IMR-90 (cell line): ENCODE measurements around the gene MYRFL. TPM values are rescaled to one million over a fixed set of nuclear protein-coding genes. Genes with fewer than 3 reads are reported as not detected.

ENCODE experiments used
- ATAC-seq: fragments of 200-7000 bp; cut with Tn5 transposase; 2 replicates; pipeline ENCODE4 v1.9.1; 2020; ENCODE audit warnings: low read depth, mild to moderate bottlenecking, moderate library complexity
- BruUV-seq: library from RNA; stranded (reverse); fragments of 400-500 nt; replicated peaks from 2 replicates; lab custom pipeline; 2021; lab: Mats Ljungman, UMichigan
- CTCF ChIA-PET: fragments of 300-600 bp; formaldehyde crosslinking; extraction: SDS; loops from one replicate; lab custom pipeline; 2021; ENCODE audit warnings: antibody characterized with exemption; lab: Yijun Ruan, JAX
- POLR2A ChIA-PET: fragments of 300-600 bp; sonication (Branson Sonifier 250); formaldehyde crosslinking; loops from one replicate; lab custom pipeline; 2022; ENCODE audit warnings: antibody characterized with exemption; ENCODE audit not compliant: unreplicated experiment; lab: Charles Lee
- DNase-seq: peaks from one replicate; pipeline ENCODE4 v3.0.0; 2013
- H2AFZ ChIP-seq: replicated peaks from 2 replicates; pipeline ENCODE3; 2013; ENCODE audit warnings: low read length, mild to moderate bottlenecking; ENCODE audit not compliant: poor library complexity
- H2AK5ac ChIP-seq: 2 replicates; pipeline ENCODE4 v1.6.1; 2013; ENCODE audit warnings: low read depth, low read length, inconsistent platforms
- H2AK9ac ChIP-seq: replicated peaks from 2 replicates; pipeline ENCODE3; 2013; ENCODE audit warnings: mild to moderate bottlenecking, low read depth, low read length, moderate library complexity; ENCODE audit not compliant: poor library complexity
- H2BK120ac ChIP-seq: 2 replicates; pipeline ENCODE4 v1.6.1; 2013; ENCODE audit warnings: low read depth, low read length, inconsistent platforms
- H2BK15ac ChIP-seq: 3 replicates; pipeline ENCODE4 v1.6.1; 2013; ENCODE audit warnings: low read depth, low read length, inconsistent platforms
- H2BK20ac ChIP-seq: 2 replicates; pipeline ENCODE4 v1.6.1; 2013; ENCODE audit warnings: low read depth, mild to moderate bottlenecking, inconsistent platforms, low read length, moderate library complexity
- H2BK5ac ChIP-seq: 2 replicates; pipeline ENCODE4 v1.6.1; 2013; ENCODE audit warnings: mild to moderate bottlenecking, low read depth, low read length, inconsistent platforms; ENCODE audit not compliant: poor library complexity, severe bottlenecking
- H3K14ac ChIP-seq: replicated peaks from 2 replicates; pipeline ENCODE4 v1.6.1; 2013; ENCODE audit warnings: low read depth, low read length, inconsistent platforms
- H3K18ac ChIP-seq: 2 replicates; pipeline ENCODE4 v1.6.1; 2013; ENCODE audit warnings: low read depth, low read length, control low read depth
- H3K23ac ChIP-seq: 2 replicates; pipeline ENCODE4 v1.6.1; 2013; ENCODE audit warnings: low read depth, low read length, inconsistent platforms
- H3K27ac ChIP-seq: 2 replicates; pipeline ENCODE4 v1.5.1; 2013; ENCODE audit warnings: mild to moderate bottlenecking, control low read depth, low read length; ENCODE audit not compliant: insufficient read depth
- H3K27me3 ChIP-seq: 2 replicates; pipeline ENCODE4 v1.6.1; 2013; ENCODE audit warnings: low read length; ENCODE audit not compliant: control insufficient read depth, insufficient read depth
- H3K36me3 ChIP-seq: 2 replicates; pipeline ENCODE4 v1.6.1; 2013; ENCODE audit warnings: low read length, mixed read lengths; ENCODE audit not compliant: control insufficient read depth, insufficient read depth
- H3K4ac ChIP-seq: 2 replicates; pipeline ENCODE4 v1.6.1; 2013; ENCODE audit warnings: low read depth, low read length, inconsistent platforms
- H3K4me1 ChIP-seq: 2 replicates; pipeline ENCODE4 v1.6.1; 2013; ENCODE audit warnings: low read length, mixed read lengths; ENCODE audit not compliant: control insufficient read depth, insufficient read depth
- H3K4me2 ChIP-seq: 2 replicates; pipeline ENCODE4 v1.6.1; 2013; ENCODE audit warnings: low read depth, mild to moderate bottlenecking, control low read depth, low read length, moderate library complexity
- H3K4me3 ChIP-seq: 2 replicates; pipeline ENCODE4 v1.5.1; 2013; ENCODE audit warnings: low read depth, mild to moderate bottlenecking, control low read depth, low read length, moderate library complexity; ENCODE audit not compliant: insufficient read depth
- H3K56ac ChIP-seq: 2 replicates; pipeline ENCODE4 v1.6.1; 2013; ENCODE audit warnings: low read length, inconsistent platforms; ENCODE audit not compliant: insufficient read depth; ENCODE audit errors: extremely low read depth
- H3K79me1 ChIP-seq, 2 experiments: 2 replicates each; pipeline ENCODE4 v1.6.1; 2013; ENCODE audit warnings: low read length in 2 of 2, inconsistent platforms in 1 of 2, low read depth in 1 of 2
- H3K9ac ChIP-seq: 2 replicates; pipeline ENCODE4 v1.6.1; 2013; ENCODE audit warnings: low read depth, low read length, control low read depth
- H3K9me1 ChIP-seq: 2 replicates; pipeline ENCODE4 v1.6.1; 2013; ENCODE audit warnings: low read length, inconsistent platforms; ENCODE audit not compliant: insufficient read depth
- H3K9me3 ChIP-seq: 2 replicates; pipeline ENCODE4 v1.6.1; 2013; ENCODE audit warnings: low read length; ENCODE audit not compliant: control insufficient read depth, insufficient read depth
- H4K20me1 ChIP-seq: 2 replicates; pipeline ENCODE4 v1.6.1; 2013; ENCODE audit warnings: low read length, inconsistent platforms; ENCODE audit not compliant: insufficient read depth
- H4K5ac ChIP-seq: 2 replicates; pipeline ENCODE4 v1.6.1; 2013; ENCODE audit warnings: mild to moderate bottlenecking, low read depth, low read length, control low read depth
- H4K8ac ChIP-seq, 2 experiments: 2 replicates each; pipeline ENCODE4 v1.6.1; 2013; ENCODE audit warnings: low read depth in 2 of 2, low read length in 2 of 2, control low read depth in 1 of 2, inconsistent platforms in 1 of 2
- H4K91ac ChIP-seq: 2 replicates; pipeline ENCODE4 v1.6.1; 2013; ENCODE audit warnings: low read depth, low read length, inconsistent platforms; ENCODE audit not compliant: insufficient read depth
- BHLHE40 ChIP-seq: fragments of 150-350 bp; IDR thresholded peaks from 2 replicates; pipeline ENCODE4 v1.6.1; 2016; ENCODE audit warnings: mild to moderate bottlenecking, low read depth, low read length
- CEBPB ChIP-seq: IDR thresholded peaks from 2 replicates; pipeline ENCODE4 v1.6.1; 2012; ENCODE audit warnings: low read depth, low read length, improper control_type of control experiment
- CHD1 ChIP-seq: IDR thresholded peaks from 2 replicates; pipeline ENCODE4 v1.6.1; 2012; ENCODE audit warnings: low read depth, low read length, improper control_type of control experiment
- ELK1 ChIP-seq: fragments of 150-350 bp; IDR thresholded peaks from 2 replicates; pipeline ENCODE4 v1.6.1; 2016; ENCODE audit warnings: low read depth, mild to moderate bottlenecking, low read length, moderate library complexity, borderline replicate concordance
- FOS ChIP-seq: fragments of 150-350 bp; IDR thresholded peaks from 2 replicates; pipeline ENCODE4 v1.6.1; 2016; ENCODE audit warnings: low read depth, low read length
- MAFK ChIP-seq: IDR thresholded peaks from 2 replicates; pipeline ENCODE4 v1.6.1; 2012; ENCODE audit warnings: low read depth, low read length, improper control_type of control experiment
- MAZ ChIP-seq: IDR thresholded peaks from 2 replicates; pipeline ENCODE4 v1.6.1; 2012; ENCODE audit warnings: low read depth, mild to moderate bottlenecking, low read length, improper control_type of control experiment, moderate library complexity, borderline replicate concordance
- MXI1 ChIP-seq: IDR thresholded peaks from 2 replicates; pipeline ENCODE4 v1.6.1; 2012; ENCODE audit warnings: low read depth, mild to moderate bottlenecking, low read length, moderate library complexity, borderline replicate concordance
- NFE2L2 ChIP-seq: fragments of 150-350 bp; IDR thresholded peaks from 2 replicates; pipeline ENCODE4 v1.6.1; 2016; ENCODE audit warnings: low read depth, mild to moderate bottlenecking, low read length
- RAD21 ChIP-seq: IDR thresholded peaks from 2 replicates; pipeline ENCODE4 v1.6.1; 2012; ENCODE audit warnings: low read length, improper control_type of control experiment
- RCOR1 ChIP-seq: IDR thresholded peaks from 2 replicates; pipeline ENCODE4 v1.6.1; 2012; ENCODE audit warnings: mild to moderate bottlenecking, low read length, improper control_type of control experiment; ENCODE audit not compliant: insufficient replicate concordance
- RFX5 ChIP-seq: IDR thresholded peaks from 2 replicates; pipeline ENCODE4 v1.8.0; 2012; ENCODE audit warnings: low read depth, mild to moderate bottlenecking, low read length, moderate library complexity
- SMC3 ChIP-seq: fragments of 150-350 bp; IDR thresholded peaks from 2 replicates; pipeline ENCODE4 v1.6.1; 2016; ENCODE audit warnings: low read depth, mild to moderate bottlenecking, antibody characterized with exemption, low read length, moderate library complexity
- USF2 ChIP-seq: fragments of 150-350 bp; IDR thresholded peaks from 2 replicates; pipeline ENCODE4 v1.6.1; 2017; ENCODE audit warnings: mild to moderate bottlenecking, antibody characterized with exemption, low read length, low read depth
- WGBS, 2 experiments: methylation state at CpG; one replicate each; pipeline versions ENCODE4 v1.1.5 to v1.1.7; 2013; ENCODE audit warnings: missing lambda C conversion rate in 2 of 2; ENCODE audit not compliant: insufficient read length in 1 of 2; ENCODE audit errors: extremely low coverage in 2 of 2; 5-methylcytosine and 5-hydroxymethylcytosine counted together
- dilution Hi-C: fragments of 300-500 bp; cut with HindIII; formaldehyde crosslinking; loops from one replicate; pipeline ENCODE4 v1.14.3; 2018; ENCODE audit warnings: low sequenced_read_pairs; ENCODE audit not compliant: unreplicated experiment
- in situ Hi-C: fragments of 300-500 bp; cut with MboI; formaldehyde crosslinking; loops from 3 replicates; pipeline ENCODE4 v1.14.3; 2019; ENCODE audit warnings: low sequenced_read_pairs, inconsistent platforms, mixed read lengths
- intact Hi-C: fragments of 100-400 bp; cut with micrococcal nuclease; formaldehyde crosslinking; loops from 2 replicates; pipeline ENCODE4 v1.10.0; 2022
- polyA plus RNA-seq, 3 experiments: library from polyadenylated mRNA; depleted of rRNA; stranded (reverse); fragments of >200 nt; gene quantifications; 2 replicates each; pipeline ENCODE4 v1.2.3, GENCODE V29; 2012; ENCODE audit warnings: low replicate concordance in 1 of 3
- total RNA-seq: library from RNA; depleted of rRNA; stranded (reverse); fragments of >200 nt; gene quantifications from 2 replicates; pipeline ENCODE4 v1.2.3, GENCODE V29; 2012

The MYRFL gene
- total and polyA plus RNA-seq, 2 of the 4 experiments (the other 2 are of a cell fraction) = not detected

GRCh38 chr12:69906411-69907216 lies 81.6 kb downstream of the MYRFL start:
- in situ Hi-C loops = loop anchor here (10.0 kb wide), 1 partner anchor 328 kb away; no protein-coding TSS in a partner anchor
- Histone ChIP-seq H2BK20ac (no peak overlapping the region), H4K20me1 (no peaks in the 10 kb centered on the region), H2BK5ac (no peak overlapping the region), H3K79me1 (no peaks in the 10 kb centered on the region), H2BK120ac (no peak overlapping the region), H2BK15ac (no peak overlapping the region), H3K27me3 (no peaks in the 10 kb centered on the region; the same call in 1 of the 2 replicates), H2AK5ac (no peak overlapping the region), H3K9me3 (no peaks in the 10 kb centered on the region), H3K23ac (no peak overlapping the region), H2AK9ac (no peak overlapping the region), H4K91ac (no peak overlapping the region), H3K56ac (no peak overlapping the region), H3K4ac (no peak overlapping the region), H4K8ac (no peak overlapping the region), H3K4me3 (no peak overlapping the region), H3K36me3 (no peaks in the 10 kb centered on the region), H3K9me1 (no peaks in the 10 kb centered on the region), H3K18ac (no peak overlapping the region), H4K5ac (no peak overlapping the region), H3K4me1 (no peaks in the 10 kb centered on the region), H2AFZ (no peak overlapping the region), H3K9ac (no peak overlapping the region), H3K4me2 (no peak overlapping the region), H3K27ac (no peak overlapping the region), H3K14ac (no peak overlapping the region)
- CTCF ChIA-PET = interaction anchor here (1.1 to 1.7 kb wide), 2 partner anchors 13 to 27 kb away, joined by 3 read pairs; no protein-coding TSS in a partner anchor
- DNase-seq = no peak
- intact Hi-C loops = no loop called here
- whole genome bisulfite sequencing, 2 experiments = no CpG with 5 or more reads among the region's 4 CpGs
- POLR2A ChIA-PET = no interaction called here
- dilution Hi-C loops = no loop called here
- BruUV-seq = no TSS peak
- ATAC-seq = no peak
- no peak for TF ChIP-seq RAD21
- TF ChIP-seq CEBPB = no peak
- no peak for TF ChIP-seq USF2
- TF ChIP-seq CHD1 = no peak
- TF ChIP-seq RCOR1 = no peak
- no peak for TF ChIP-seq MAFK
- no peak for TF ChIP-seq MAZ
- TF ChIP-seq FOS = no peak
- no peak for TF ChIP-seq BHLHE40
- TF ChIP-seq NFE2L2 = no peak
- TF ChIP-seq RFX5 = no peak
- no peak for TF ChIP-seq MXI1
- no peak for TF ChIP-seq SMC3
- no peak for TF ChIP-seq ELK1
